LNCaP clone FGC (cell line): ENCODE results near the gene CCDC80.

Experiments
- DNase-seq: peaks from one replicate; pipeline ENCODE4 v3.0.0-alpha.2; 2011; ENCODE audit warnings: low read depth
- H3K4me3 ChIP-seq: 2 replicates; pipeline ENCODE4 v1.5.1; 2011; ENCODE audit warnings: mild to moderate bottlenecking, low read depth, low read length, control low read depth
- TF ChIP-seq, protein P1 (sequence below): IDR thresholded peaks from 2 replicates; pipeline ENCODE4 v1.5.1; 2012; ENCODE audit warnings: mild to moderate bottlenecking; ENCODE audit not compliant: control insufficient read depth, insufficient read depth; ENCODE audit errors: extremely low read depth

Gene CCDC80

DNA sequence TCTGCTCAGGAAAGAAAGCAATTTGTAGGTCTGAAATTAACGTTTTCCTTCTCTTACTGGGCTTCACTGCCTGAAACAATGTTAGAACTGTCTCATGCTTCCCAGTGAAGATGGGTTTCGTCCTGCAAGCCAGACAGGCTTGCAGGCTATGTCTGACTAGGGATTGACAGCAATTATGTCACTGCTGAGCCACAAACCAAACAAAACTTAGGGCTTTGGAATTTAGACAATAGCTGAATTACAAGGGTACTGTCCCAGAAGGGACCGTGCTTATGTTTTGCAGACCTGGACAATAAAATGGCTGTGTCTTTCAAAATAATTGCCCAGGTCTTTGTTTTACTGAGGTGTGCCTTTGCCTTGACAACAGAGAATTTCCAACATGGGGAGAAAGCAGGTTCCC, 46.3 kb upstream of the CCDC80 start:
- no peak overlapping the region for H3K4me3 ChIP-seq
- no peak for DNase-seq
- TF ChIP-seq, protein P1, sequence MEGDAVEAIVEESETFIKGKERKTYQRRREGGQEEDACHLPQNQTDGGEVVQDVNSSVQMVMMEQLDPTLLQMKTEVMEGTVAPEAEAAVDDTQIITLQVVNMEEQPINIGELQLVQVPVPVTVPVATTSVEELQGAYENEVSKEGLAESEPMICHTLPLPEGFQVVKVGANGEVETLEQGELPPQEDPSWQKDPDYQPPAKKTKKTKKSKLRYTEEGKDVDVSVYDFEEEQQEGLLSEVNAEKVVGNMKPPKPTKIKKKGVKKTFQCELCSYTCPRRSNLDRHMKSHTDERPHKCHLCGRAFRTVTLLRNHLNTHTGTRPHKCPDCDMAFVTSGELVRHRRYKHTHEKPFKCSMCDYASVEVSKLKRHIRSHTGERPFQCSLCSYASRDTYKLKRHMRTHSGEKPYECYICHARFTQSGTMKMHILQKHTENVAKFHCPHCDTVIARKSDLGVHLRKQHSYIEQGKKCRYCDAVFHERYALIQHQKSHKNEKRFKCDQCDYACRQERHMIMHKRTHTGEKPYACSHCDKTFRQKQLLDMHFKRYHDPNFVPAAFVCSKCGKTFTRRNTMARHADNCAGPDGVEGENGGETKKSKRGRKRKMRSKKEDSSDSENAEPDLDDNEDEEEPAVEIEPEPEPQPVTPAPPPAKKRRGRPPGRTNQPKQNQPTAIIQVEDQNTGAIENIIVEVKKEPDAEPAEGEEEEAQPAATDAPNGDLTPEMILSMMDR: no peak

DNA sequence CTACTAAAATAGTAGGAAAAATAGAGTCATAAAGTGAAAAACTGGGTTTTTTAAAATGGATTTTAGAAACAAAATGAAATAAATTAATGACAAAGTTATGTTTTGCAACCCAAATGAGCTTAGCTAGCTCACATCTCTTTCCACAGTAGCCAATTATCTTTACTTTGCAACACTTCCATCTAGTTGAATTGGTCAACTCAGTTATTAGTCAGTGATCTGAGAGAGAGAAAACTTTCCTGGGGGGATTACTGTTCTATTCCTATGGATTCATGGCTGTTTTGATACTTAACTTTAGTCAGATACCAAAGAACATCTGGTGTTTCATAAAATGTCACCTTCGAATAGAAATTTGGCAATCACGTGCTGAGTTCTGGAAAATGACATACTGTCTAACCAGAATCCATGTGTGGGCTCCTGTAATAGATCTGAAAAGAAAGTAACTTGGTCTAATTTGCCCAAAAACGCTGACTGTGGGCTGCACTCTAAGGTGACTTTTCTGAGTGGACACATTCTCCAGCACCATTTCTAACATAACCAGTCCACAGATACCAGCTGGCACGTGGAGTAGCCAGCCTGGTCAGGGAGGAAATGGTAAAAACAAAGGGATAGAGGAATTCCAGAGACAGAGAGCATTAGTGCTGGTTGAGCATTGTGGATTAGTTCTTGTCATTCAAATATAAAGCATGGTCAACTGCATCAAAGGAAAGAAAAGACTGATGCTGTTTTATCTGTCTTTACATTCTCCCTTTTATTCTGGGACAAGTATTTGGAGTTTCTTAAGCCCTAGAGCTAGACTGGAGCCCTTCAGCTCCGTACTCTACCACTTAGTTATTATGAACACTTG, 45.2 kb upstream of the CCDC80 start:
- TF ChIP-seq, protein P1: no peak
- no peak for DNase-seq
- no peak overlapping the region for H3K4me3 ChIP-seq

DNA sequence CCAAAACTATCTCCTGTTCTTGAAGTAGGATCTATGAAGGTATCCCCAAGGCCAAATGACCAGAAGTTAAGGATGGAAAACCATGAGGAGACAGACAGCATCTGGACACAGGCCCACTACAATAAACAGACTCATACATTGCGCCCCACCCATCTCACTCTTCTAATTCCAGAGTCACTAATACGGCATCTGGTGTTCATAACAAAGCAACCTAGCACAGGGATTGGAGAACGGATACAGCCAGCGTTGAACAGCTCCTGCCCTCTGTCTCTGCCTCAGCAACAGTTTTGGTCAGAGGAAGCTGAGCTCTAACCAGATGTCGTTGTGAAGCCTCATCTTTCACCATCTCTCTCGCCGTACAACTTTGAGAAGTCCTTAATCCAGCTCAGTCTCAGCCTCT, 44.5 kb upstream of the CCDC80 start:
- H3K4me3 ChIP-seq: no peak overlapping the region
- TF ChIP-seq, protein P1: no peak
- DNase-seq: no peak

DNA sequence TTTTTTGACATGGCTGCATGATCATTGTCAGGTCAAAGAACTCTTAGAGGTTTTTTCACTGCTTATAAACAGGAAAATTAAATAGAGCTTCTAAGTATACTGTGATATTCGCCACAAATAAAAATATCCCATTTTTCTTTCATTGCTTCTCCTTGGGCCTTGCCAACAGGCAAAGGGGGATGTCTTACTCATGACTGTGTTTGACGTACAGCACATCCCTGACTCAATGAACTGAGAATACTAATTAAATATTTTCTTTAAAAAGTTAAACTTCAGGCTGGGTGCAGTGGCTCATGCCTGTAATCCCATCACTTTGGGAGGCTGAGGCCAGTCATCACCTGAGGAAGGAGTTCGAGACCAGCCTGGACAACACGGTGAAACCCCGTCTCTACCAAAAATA, 41.4 kb upstream of the CCDC80 start:
- H3K4me3 ChIP-seq: no peak overlapping the region
- TF ChIP-seq, protein P1: no peak
- DNase-seq: no peak

DNA sequence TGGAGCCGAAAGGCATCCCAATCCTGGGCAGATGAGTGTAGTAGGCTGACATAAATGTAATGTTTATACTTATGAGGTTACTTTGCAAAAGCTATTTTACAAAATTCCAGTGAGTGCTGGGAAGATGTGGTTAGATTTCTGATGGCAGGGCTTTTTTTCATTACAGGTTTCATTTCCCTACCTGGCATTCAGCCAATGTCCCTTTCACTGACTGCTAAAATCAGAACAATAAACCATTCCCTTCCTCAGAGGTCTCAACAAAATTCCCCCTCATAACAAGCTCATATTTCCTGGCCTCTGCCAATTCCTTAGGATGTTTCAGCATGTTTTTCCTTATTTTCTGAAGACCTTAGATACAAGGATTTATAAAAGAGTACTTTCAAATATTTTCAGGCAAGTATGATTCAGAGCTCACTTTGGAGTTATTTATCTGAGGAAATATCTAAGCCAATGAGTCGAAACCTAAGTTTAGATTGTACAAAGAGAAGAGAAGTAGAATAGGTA, 40.9 kb upstream of the CCDC80 start:
- H3K4me3 ChIP-seq: no peak overlapping the region
- no peak for DNase-seq
- TF ChIP-seq, protein P1: no peak

DNA sequence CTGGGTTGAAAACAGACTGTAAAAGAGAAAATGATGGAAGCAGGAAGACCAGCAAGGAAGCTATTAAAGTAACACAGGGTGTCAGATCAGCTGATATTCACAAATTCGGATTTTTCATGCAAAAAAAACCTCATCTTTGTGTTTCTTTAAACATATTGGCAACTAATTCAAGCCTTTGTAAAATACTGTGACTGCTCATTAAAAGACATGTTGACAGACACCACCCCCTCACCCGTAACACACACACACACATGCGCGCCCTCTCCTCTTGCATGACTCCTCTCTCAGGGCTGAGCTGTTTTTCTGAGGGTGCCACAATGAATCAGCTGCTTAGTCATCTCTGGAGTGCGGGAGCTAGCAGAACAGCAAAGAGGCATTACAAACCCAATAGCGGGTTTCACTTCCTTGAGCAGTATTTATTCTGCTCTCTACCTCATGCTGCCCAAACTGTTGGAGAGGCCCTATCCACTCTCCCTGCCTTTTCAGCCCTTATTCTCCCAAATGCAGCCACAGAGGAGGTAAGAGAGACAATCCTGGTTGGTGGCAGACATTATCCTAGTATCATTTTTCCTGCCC, 35.8 kb upstream of the CCDC80 start:
- H3K4me3 ChIP-seq: no peak overlapping the region
- no peak for DNase-seq
- TF ChIP-seq, protein P1: no peak

DNA sequence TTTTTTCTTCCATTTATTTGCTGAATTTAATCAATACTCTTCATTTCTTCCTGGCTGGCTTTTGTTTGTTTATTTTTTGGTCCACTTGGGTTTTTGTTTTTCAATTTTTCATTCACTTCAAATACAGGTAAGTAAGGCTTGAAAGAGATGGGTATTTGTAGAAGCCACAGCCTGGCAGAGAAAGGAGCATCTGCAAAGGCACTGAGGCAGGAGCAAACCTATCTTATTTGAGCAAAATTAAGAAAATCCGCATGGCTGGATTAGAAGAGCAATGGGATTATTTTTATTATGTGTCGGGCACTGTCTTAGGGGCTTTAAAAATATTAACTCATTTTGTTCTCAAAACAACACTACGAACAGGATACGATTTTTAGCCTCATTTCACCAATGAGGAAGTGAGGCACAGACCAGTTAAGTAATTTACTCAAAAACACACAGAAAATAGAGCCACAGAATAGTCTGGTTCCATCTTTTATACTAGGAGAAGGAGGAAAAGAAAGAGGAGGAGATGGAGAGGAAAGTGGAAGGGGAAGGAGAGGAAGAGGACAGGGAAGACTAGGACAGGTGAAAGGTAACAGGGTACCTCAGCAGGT, 35.1 kb upstream of the CCDC80 start:
- no peak for DNase-seq
- no peak overlapping the region for H3K4me3 ChIP-seq
- TF ChIP-seq, protein P1: no peak
